Peyer's patch (tissue), 4 donors: ENCODE measurements around the gene DNAJC24.

Experiments used
- POLR2A ChIP-seq, 2 donors: fragments of 450-650 bp; IDR thresholded peaks; one replicate each; pipeline ENCODE4 v1.5.1; 2017; ENCODE audit warnings: antibody characterized with exemption in 2 of 2, mild to moderate bottlenecking in 2 of 2, moderate library complexity in 2 of 2
- TF ChIP-seq, protein P1 (sequence below), 6 experiments: fragments of 450-650 bp in 4 of 6; fragments of 200-600 bp in 2 of 6; sonication (generic) in 1 of 6; IDR thresholded peaks; one replicate each; pipeline ENCODE4 v1.5.1; 2017 to 2019; ENCODE audit warnings: antibody characterized with exemption in 6 of 6, mild to moderate bottlenecking in 3 of 6, moderate library complexity in 1 of 6

- TF ChIP-seq, protein P1, sequence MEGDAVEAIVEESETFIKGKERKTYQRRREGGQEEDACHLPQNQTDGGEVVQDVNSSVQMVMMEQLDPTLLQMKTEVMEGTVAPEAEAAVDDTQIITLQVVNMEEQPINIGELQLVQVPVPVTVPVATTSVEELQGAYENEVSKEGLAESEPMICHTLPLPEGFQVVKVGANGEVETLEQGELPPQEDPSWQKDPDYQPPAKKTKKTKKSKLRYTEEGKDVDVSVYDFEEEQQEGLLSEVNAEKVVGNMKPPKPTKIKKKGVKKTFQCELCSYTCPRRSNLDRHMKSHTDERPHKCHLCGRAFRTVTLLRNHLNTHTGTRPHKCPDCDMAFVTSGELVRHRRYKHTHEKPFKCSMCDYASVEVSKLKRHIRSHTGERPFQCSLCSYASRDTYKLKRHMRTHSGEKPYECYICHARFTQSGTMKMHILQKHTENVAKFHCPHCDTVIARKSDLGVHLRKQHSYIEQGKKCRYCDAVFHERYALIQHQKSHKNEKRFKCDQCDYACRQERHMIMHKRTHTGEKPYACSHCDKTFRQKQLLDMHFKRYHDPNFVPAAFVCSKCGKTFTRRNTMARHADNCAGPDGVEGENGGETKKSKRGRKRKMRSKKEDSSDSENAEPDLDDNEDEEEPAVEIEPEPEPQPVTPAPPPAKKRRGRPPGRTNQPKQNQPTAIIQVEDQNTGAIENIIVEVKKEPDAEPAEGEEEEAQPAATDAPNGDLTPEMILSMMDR (IDR thresholded peaks at IDR 0.05) = peak in 4 of 6 experiments; percentile 37 to 65 (median 58)
- TF ChIP-seq POLR2A (IDR thresholded peaks at IDR 0.05) = no peak
These were observed 27.7 kb downstream of the DNAJC24 start for GRCh38 chr11:31397239-31397834.
